ENCODE data around the gene KIF5A. TPM values are rescaled to one million over a fixed set of nuclear protein-coding genes. Genes with fewer than 3 reads are reported as not detected.

Gene KIF5A
- total and polyA plus RNA-seq, 2 donors (not counting 3 experiments of a cell fraction or from before 2014, with no cell fraction given) = 0.07 to 0.35 TPM

- peak; percentile 71 for DNase-seq (ENCODE audit: low read depth, low spot score)
- no peaks in the 10 kb centered on the region for H3K4me1 ChIP-seq (ENCODE audit: control insufficient read depth, extremely low read depth, insufficient read depth, low read length)
- no peak overlapping the region for H3K4me3 ChIP-seq (replicated peaks in 1 of 3; ENCODE audit: insufficient read depth in 1 of 3, low read depth in 1 of 3, low read length in 3 of 3)
- no peaks in the 10 kb centered on the region for H4K20me1 ChIP-seq (replicated peaks; ENCODE audit: control insufficient read depth, extremely low read depth, insufficient read depth, low read length)
- POLR2A ChIA-PET = interaction anchor here (0.7 kb wide), 2 partner anchors 12 to 13 kb away, joined by 3 to 5 read pairs; no protein-coding TSS in a partner anchor
- H3K9ac ChIP-seq (replicated peaks; ENCODE audit: extremely low read depth, insufficient read depth, low read length) = no peak overlapping the region
- BruUV-seq (replicated peaks) = no TSS peak
- CTCF ChIA-PET = interaction anchor here (0.6 to 6.0 kb wide), 45 partner anchors 8 to 322 kb away, joined by 3 to 126 read pairs (median 6); partner anchors contain the start of genes ARHGEF25, B4GALNT1, DCTN2 and DTX3
- dilution Hi-C loops (cut with MboI; ENCODE audit: extremely low pct_ligation_motif_present, low sequenced_read_pairs) = no loop called here
- H3K36me3 ChIP-seq (ENCODE audit: control insufficient read depth in 2 of 2, extremely low read depth in 1 of 2, insufficient read depth in 2 of 2, low read length in 2 of 2) = no peaks in the 10 kb centered on the region
- FAIRE-seq = peak; percentile 95
- intact Hi-C loops (cut with micrococcal nuclease) = loop anchor here (1.0 to 2.0 kb wide), 5 partner anchors 38 to 322 kb away; partner anchors contain the start of gene B4GALNT1
- H3K79me2 ChIP-seq (ENCODE audit: control insufficient read depth, insufficient read depth, low read length) = no peaks in the 10 kb centered on the region
- H3K27ac ChIP-seq (ENCODE audit: insufficient read depth, low read depth, low read length) = no peak overlapping the region
- TF ChIP-seq CTCF (IDR thresholded peaks at IDR 0.05; ENCODE audit: extremely low read depth in 1 of 2, insufficient read depth in 1 of 2, low read depth in 1 of 2, low read length in 2 of 2) (peak; percentile 87 to 93), FOS (IDR thresholded peaks at IDR 0.05; ENCODE audit: borderline replicate concordance, insufficient read depth, low read length) (no peak), EZH2 (IDR thresholded peaks at IDR 0.05; ENCODE audit: borderline replicate concordance, low read depth, low read length, severe bottlenecking) (no peak)
- no peaks in the 10 kb centered on the region for H3K9me1 ChIP-seq (replicated peaks; ENCODE audit: control insufficient read depth, extremely low read depth, insufficient read depth, low read length)
- H3K4me2 ChIP-seq (ENCODE audit: insufficient read depth, low read length) = no peak overlapping the region
- H2AFZ ChIP-seq (ENCODE audit: low read depth, low read length) = no peak overlapping the region
- H3K9me3 ChIP-seq (replicated peaks; ENCODE audit: control insufficient read depth, insufficient read depth, low read length) = no peaks in the 10 kb centered on the region
- H3K27me3 ChIP-seq (ENCODE audit: control insufficient read depth in 2 of 2, insufficient read depth in 2 of 2, low read length in 2 of 2) = peaks cover 17 to 21% of the 10 kb centered on the region in 2 experiments
Observed at GRCh38 chr12:57583008-57583831, 33.4 kb downstream of the KIF5A start.

All from endothelial cell of umbilical vein (primary cell).